ENCODE measurements around the gene FLT3LG. TPM values are rescaled to one million over a fixed set of nuclear protein-coding genes. Genes with fewer than 3 reads are reported as not detected.
A peak's percentile ranks its signal among the peaks of the same experiment; 100 is the strongest.

FLT3LG gene
- total and polyA plus RNA-seq, 9 of the 15 experiments (the other 6 are each of a cell fraction or from before 2014, with no cell fraction given), result 0.31 to 6.4 (median 1.1) TPM

DNA sequence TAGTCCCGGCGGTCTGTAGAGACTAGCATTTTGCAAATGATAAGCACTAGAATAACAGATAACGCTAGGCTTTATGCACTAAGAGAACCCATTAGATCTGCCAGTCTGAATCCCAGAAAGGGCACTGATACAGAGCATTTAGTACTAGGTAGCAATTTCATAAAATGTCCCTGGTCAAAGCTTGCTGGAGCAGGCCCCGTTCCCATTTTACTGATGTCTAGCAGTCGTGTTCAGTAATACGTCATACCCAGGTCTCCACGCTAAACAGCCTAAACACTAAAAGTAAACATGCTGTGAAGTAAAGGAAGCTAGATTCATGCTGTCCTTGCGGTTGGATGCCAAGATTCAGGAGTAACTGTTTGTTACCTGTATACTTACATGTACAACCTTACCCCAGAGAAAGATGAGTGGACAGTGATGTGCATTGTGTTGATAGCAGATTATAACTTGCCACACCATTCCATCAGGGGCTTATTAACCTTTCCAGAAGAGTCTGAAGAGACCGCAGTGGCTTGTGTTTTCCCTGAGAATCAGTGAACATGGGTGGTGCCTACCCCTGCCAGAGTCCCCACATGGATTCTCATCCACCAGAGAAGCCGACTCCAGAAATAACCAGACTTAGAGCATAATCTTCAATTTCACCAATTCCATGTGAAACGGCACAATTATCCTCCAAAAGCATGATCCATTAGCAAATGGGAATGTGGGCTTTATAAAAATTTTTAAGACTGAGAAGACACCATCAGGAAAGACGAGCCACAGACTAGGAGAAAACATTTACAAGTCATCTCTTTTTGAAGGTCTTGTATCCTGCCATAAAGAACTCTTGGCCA lies 18.8 kb downstream of the FLT3LG start (continued):
- TF ChIP-seq NFYB (IDR thresholded peaks at IDR 0.05; ENCODE audit: extremely low read depth, insufficient read length) (no peak), ZNF280B (CRISPR knock-in tag; IDR thresholded peaks at IDR 0.05) (no peak), HDAC2 (IDR thresholded peaks at IDR 0.05) (no peak), NR2C1 (IDR thresholded peaks at IDR 0.05) (no peak), NR2C1 (tag; IDR thresholded peaks at IDR 0.05) (no peak), IFI16 (CRISPR knock-in tag; IDR thresholded peaks at IDR 0.05) (no peak), ZNF134 (CRISPR knock-in tag; conservative IDR thresholded peaks at IDR 0.05) (no peak), ZHX1 (conservative IDR thresholded peaks at IDR 0.05; ENCODE audit: low read length) (no peak), NCOA4 (IDR thresholded peaks at IDR 0.05; ENCODE audit: partially characterized antibody) (no peak), TFE3 (CRISPR knock-in tag; IDR thresholded peaks at IDR 0.05) (no peak), ZNF695 (CRISPR knock-in tag; IDR thresholded peaks at IDR 0.05) (0 out of 2 replicates have a peak, but pooled peaks have one; percentile 16), ZFPM2 (CRISPR knock-in tag; IDR thresholded peaks at IDR 0.05) (no peak), RHOXF2B (CRISPR knock-in tag; conservative IDR thresholded peaks at IDR 0.05) (peak; percentile 77; the same call in 1 of the 2 replicates), NFATC3 (IDR thresholded peaks at IDR 0.05) (no peak), POLR2A (conservative IDR thresholded peaks at IDR 0.05) (peak; percentile 97), KHSRP (IDR thresholded peaks at IDR 0.05) (no peak), BHLHE40 (IDR thresholded peaks at IDR 0.05; ENCODE audit: low read length) (no peak), SIN3B (IDR thresholded peaks at IDR 0.05; ENCODE audit: low read depth) (no peak), DIDO1 (tag; IDR thresholded peaks at IDR 0.05; ENCODE audit: low read depth) (no peak), ZNF175 (CRISPR knock-in tag; IDR thresholded peaks at IDR 0.05; ENCODE audit: low read depth) (no peak)
- TF ChIP-seq, protein P1, sequence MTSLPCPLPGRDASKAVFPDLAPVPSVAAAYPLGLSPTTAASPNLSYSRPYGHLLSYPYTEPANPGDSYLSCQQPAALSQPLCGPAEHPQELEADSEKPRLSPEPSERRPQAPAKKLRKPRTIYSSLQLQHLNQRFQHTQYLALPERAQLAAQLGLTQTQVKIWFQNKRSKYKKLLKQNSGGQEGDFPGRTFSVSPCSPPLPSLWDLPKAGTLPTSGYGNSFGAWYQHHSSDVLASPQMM (CRISPR knock-in tag; IDR thresholded peaks at IDR 0.05), result peak; percentile 72; the same call in 1 of the 2 replicates
- TF ChIP-seq, protein P2, sequence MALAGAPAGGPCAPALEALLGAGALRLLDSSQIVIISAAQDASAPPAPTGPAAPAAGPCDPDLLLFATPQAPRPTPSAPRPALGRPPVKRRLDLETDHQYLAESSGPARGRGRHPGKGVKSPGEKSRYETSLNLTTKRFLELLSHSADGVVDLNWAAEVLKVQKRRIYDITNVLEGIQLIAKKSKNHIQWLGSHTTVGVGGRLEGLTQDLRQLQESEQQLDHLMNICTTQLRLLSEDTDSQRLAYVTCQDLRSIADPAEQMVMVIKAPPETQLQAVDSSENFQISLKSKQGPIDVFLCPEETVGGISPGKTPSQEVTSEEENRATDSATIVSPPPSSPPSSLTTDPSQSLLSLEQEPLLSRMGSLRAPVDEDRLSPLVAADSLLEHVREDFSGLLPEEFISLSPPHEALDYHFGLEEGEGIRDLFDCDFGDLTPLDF (CRISPR knock-in tag; IDR thresholded peaks at IDR 0.05), result peak; percentile 14; the same call in 1 of the 2 replicates
